Endodermal cell (in vitro differentiated cells): ENCODE data around the gene SLC9C1. TPM values are rescaled to one million over a fixed set of nuclear protein-coding genes. Genes with fewer than 3 reads are reported as not detected.

Experiments used
- DNase-seq: peaks from one replicate; pipeline ENCODE4 v3.0.0-alpha.2; 2017
- H3K27ac ChIP-seq: 2 replicates; pipeline ENCODE4 v1.5.1; 2013; ENCODE audit warnings: mild to moderate bottlenecking, low read depth, low read length, moderate library complexity
- H3K27me3 ChIP-seq: 2 replicates; pipeline ENCODE4 v1.6.1; 2013; ENCODE audit warnings: mild to moderate bottlenecking, low read length, moderate library complexity; ENCODE audit not compliant: insufficient read depth, control insufficient read depth, poor library complexity, severe bottlenecking
- H3K36me3 ChIP-seq: 2 replicates; pipeline ENCODE4 v1.7.0; 2013; ENCODE audit warnings: mild to moderate bottlenecking, low read length, moderate library complexity; ENCODE audit not compliant: control insufficient read depth, insufficient read depth
- H3K4me1 ChIP-seq: one replicate; pipeline ENCODE4 v1.7.0; 2013; ENCODE audit warnings: low read length; ENCODE audit not compliant: control insufficient read depth, insufficient read depth
- H3K4me3 ChIP-seq: 2 replicates; pipeline ENCODE4 v1.5.1; 2013; ENCODE audit warnings: mild to moderate bottlenecking, low read length, moderate library complexity
- H3K9ac ChIP-seq: 2 replicates; pipeline ENCODE4 v1.6.1; 2013; ENCODE audit warnings: mild to moderate bottlenecking, low read length, moderate library complexity; ENCODE audit not compliant: poor library complexity, severe bottlenecking; ENCODE audit errors: extremely low read depth
- H3K9me3 ChIP-seq: 2 replicates; pipeline ENCODE4 v1.6.1; 2013; ENCODE audit warnings: mild to moderate bottlenecking, low read length, moderate library complexity; ENCODE audit not compliant: control insufficient read depth
- H3K27ac Mint-ChIP-seq: 2 replicates; pipeline ENCODE4 v1.8.0; 2020; ENCODE audit warnings: mixed read lengths
- H3K27me3 Mint-ChIP-seq: 2 replicates; pipeline ENCODE4 v1.8.0; 2021; ENCODE audit warnings: mild to moderate bottlenecking, mixed read lengths; ENCODE audit not compliant: insufficient read depth
- H3K36me3 Mint-ChIP-seq: 2 replicates; pipeline ENCODE4 v1.8.0; 2020; ENCODE audit warnings: low read depth, mixed read lengths
- H3K4me1 Mint-ChIP-seq: 2 replicates; pipeline ENCODE4 v1.8.0; 2020; ENCODE audit warnings: mixed read lengths
- H3K4me3 Mint-ChIP-seq: 2 replicates; pipeline ENCODE4 v1.8.0; 2020; ENCODE audit warnings: mild to moderate bottlenecking, moderate library complexity, mixed read lengths
- H3K9me3 Mint-ChIP-seq: 2 replicates; pipeline ENCODE4 v1.8.0; 2020; ENCODE audit warnings: mild to moderate bottlenecking, mixed read lengths
- WGBS, 2 experiments: methylation state at CpG; one replicate each; pipeline versions ENCODE4 v1.1.5 to v1.1.7; 2013; ENCODE audit warnings: missing lambda C conversion rate in 2 of 2, mixed read lengths in 1 of 2; ENCODE audit not compliant: insufficient coverage in 1 of 2, insufficient read length in 1 of 2; 5-methylcytosine and 5-hydroxymethylcytosine counted together
- microRNA-seq: library from miRNA; unstranded; fragments of <30 nt; microRNA quantifications from one replicate; pipeline ENCODE4 v1.2.0, GENCODE V29; 2020; ENCODE audit warnings: borderline microRNAs expressed
- total RNA-seq, 2 donors: library from RNA; stranded (reverse); fragmentation: NEBNext Ultra II Directional in 1 of 2; extraction: Animal tissue kit (Norgen Biotek cat#: 25700) in 1 of 2; gene quantifications; 2 replicates in 1 of 2; 3 replicates in 1 of 2; pipeline ENCODE4 v1.2.1, GENCODE V29; 2021
- TF ChIP-seq, protein P1 (sequence below): fragments of 200-600 bp; sonication (generic); conservative IDR thresholded peaks from 2 replicates; pipeline ENCODE4 v1.5.0; 2021; ENCODE audit warnings: antibody characterized with exemption, mild to moderate bottlenecking

SLC9C1 gene
- total RNA-seq, 2 donors from 2014 or later, result 0.24 to 0.66 TPM

- WGBS, 2 experiments, result 71 to 83% methylated on average over 6 of the region's 6 CpGs
Measured at GRCh38 chr3:112092496-112093179, 201.4 kb downstream of the SLC9C1 start.

DNA sequence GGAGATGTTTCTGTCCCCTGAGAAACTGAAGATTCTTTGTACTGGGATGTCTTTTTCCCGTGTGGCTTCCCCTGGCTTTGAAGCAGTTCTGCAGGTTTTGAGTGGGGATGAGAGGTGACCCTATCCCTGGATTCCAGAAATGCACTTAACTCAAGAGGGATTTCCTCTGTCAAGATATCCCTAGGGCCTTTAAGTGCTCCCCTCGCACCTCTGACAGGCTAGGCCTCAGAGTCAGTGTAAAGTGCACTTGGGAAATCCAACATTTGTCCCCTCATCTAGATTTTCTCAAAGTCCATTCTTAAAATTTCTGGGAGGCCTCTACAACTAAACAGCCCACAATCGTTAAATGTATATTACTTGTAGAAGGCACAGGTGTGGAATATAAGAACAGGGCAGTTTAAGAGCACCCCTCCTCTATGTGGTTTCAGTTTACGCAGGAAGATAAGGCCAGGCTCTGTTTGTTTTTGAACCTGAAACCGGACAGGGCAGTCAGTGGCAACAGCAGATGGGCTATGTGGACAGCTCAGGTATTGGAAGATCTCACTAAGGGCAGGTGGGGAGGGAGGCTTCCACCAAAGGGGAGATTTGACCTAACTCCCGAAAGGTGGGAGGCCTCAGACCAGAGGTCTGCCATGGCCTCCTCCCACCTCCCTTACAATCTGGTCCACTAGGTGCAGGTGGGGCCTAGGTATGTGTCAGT is 203.0 kb downstream of the SLC9C1 start:
- Mint-ChIP-seq H3K9me3 (no peaks in the 10 kb centered on the region), H3K36me3 (peaks cover 2% of the 10 kb centered on the region), H3K4me3 (no peak overlapping the region), H3K27ac (no peak overlapping the region), H3K4me1 (peaks cover 35% of the 10 kb centered on the region), H3K27me3 (peaks cover 8% of the 10 kb centered on the region)
- Histone ChIP-seq H3K9me3 (no peaks in the 10 kb centered on the region), H3K9ac (no peak overlapping the region), H3K27me3 (no peaks in the 10 kb centered on the region), H3K4me1 (peaks cover 3% of the 10 kb centered on the region), H3K36me3 (no peaks in the 10 kb centered on the region), H3K27ac (no peak overlapping the region), H3K4me3 (no peak overlapping the region)
- DNase-seq, result no peak
- TF ChIP-seq, protein P1, sequence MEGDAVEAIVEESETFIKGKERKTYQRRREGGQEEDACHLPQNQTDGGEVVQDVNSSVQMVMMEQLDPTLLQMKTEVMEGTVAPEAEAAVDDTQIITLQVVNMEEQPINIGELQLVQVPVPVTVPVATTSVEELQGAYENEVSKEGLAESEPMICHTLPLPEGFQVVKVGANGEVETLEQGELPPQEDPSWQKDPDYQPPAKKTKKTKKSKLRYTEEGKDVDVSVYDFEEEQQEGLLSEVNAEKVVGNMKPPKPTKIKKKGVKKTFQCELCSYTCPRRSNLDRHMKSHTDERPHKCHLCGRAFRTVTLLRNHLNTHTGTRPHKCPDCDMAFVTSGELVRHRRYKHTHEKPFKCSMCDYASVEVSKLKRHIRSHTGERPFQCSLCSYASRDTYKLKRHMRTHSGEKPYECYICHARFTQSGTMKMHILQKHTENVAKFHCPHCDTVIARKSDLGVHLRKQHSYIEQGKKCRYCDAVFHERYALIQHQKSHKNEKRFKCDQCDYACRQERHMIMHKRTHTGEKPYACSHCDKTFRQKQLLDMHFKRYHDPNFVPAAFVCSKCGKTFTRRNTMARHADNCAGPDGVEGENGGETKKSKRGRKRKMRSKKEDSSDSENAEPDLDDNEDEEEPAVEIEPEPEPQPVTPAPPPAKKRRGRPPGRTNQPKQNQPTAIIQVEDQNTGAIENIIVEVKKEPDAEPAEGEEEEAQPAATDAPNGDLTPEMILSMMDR, result no peak
- 86 to 90% methylated on average over 3 to 6 of the region's 6 CpGs for whole genome bisulfite sequencing, 2 experiments

More at GRCh38 chr3:112092496-112093179, 201.4 kb downstream of the SLC9C1 start:
- Histone ChIP-seq H3K4me3 (peak overlapping the region; percentile 64), H3K9ac (peak overlapping the region; percentile 32), H3K27ac (peak overlapping the region; percentile 67), H3K36me3 (no peaks in the 10 kb centered on the region), H3K9me3 (no peaks in the 10 kb centered on the region), H3K27me3 (no peaks in the 10 kb centered on the region), H3K4me1 (peaks cover 3% of the 10 kb centered on the region)
- Mint-ChIP-seq H3K4me3 (no peak overlapping the region), H3K36me3 (peaks cover 2% of the 10 kb centered on the region), H3K9me3 (no peaks in the 10 kb centered on the region), H3K27me3 (peaks cover 4% of the 10 kb centered on the region), H3K4me1 (peaks cover 26% of the 10 kb centered on the region), H3K27ac (peak overlapping the region; percentile 69)
- TF ChIP-seq, protein P1, result no peak
- DNase-seq, result no peak

Small RNAs within 50 kb of the gene (microRNA-seq; reads per million reads assigned to microRNA genes)
- gene MIR567, result not detected

Other genes with a start within 250 kb of the SLC9C1 start
- 1 to 10 TPM; 5.2 to 6.7 TPM for gene C3orf52, start 207.8 kb downstream of the SLC9C1 start, total RNA-seq
- gene GCSAM, start 161.0 kb downstream of the SLC9C1 start, total RNA-seq, result not detected
- gene CD200, start 38.9 kb upstream of the SLC9C1 start, total RNA-seq, result 10 to 100 TPM; 49.2 to 58.6 TPM
- not detected for gene BTLA, start 205.3 kb upstream of the SLC9C1 start, total RNA-seq